HEK293 (cell line): ENCODE measurements around the gene ERVK3-1.

Experiments
- CTCF ChIA-PET: fragments of 350-600 bp; formaldehyde crosslinking; extraction: SDS; loops from one replicate; lab custom pipeline; 2021; ENCODE audit warnings: antibody characterized with exemption; lab: Yijun Ruan, JAX
- POLR2A ChIA-PET: fragments of 300-600 bp; formaldehyde crosslinking; extraction: SDS; loops from one replicate; lab custom pipeline; 2020; ENCODE audit warnings: antibody characterized with exemption, inconsistent platforms; lab: Yijun Ruan, JAX
- H3K27ac ChIP-seq: fragments of 200-500 bp; sonication (Bioruptor generic); 2 replicates; pipeline ENCODE4 v1.5.1; 2014; ENCODE audit warnings: low read depth, low read length, control low read depth, inconsistent platforms; ENCODE audit errors: extremely low read depth
- H3K36me3 ChIP-seq, 2 experiments: fragments of 200-500 bp in 1 of 2; sonication (Bioruptor generic) in 1 of 2; 1 replicate in 1 of 2; 2 replicates in 1 of 2; pipeline ENCODE4 v1.5.1; 2014 to 2017; ENCODE audit warnings: inconsistent platforms in 2 of 2, low read length in 2 of 2; ENCODE audit not compliant: control insufficient read depth in 2 of 2, insufficient read depth in 1 of 2
- H3K4me1 ChIP-seq: fragments of 200-500 bp; sonication (Bioruptor generic); 2 replicates; pipeline ENCODE4 v1.5.1; 2014; ENCODE audit warnings: mild to moderate bottlenecking, low read length, inconsistent platforms; ENCODE audit not compliant: control insufficient read depth, insufficient read depth
- H3K4me3 ChIP-seq: 2 replicates; pipeline ENCODE4 v1.5.1; 2011; ENCODE audit warnings: low read depth, mild to moderate bottlenecking, control low read depth, low read length, moderate library complexity
- H3K9me3 ChIP-seq: fragments of 200-500 bp; sonication (Bioruptor generic); 2 replicates; pipeline ENCODE4 v1.5.1; 2014; ENCODE audit warnings: low read depth, low read length, inconsistent platforms; ENCODE audit not compliant: control insufficient read depth, insufficient read depth
- HOXC10 ChIP-seq: sonication (generic); formaldehyde crosslinking; IDR thresholded peaks from 2 replicates; pipeline ENCODE4 v1.8.1; 2023; ENCODE audit warnings: mild to moderate bottlenecking, missing genetic modification reagents
- KLF7 ChIP-seq: fragments of 450-650 bp; formaldehyde crosslinking; IDR thresholded peaks from 2 replicates; pipeline ENCODE4 v1.5.1; 2016; ENCODE audit warnings: missing biosample characterization, missing genetic modification characterization, borderline replicate concordance
- OVOL3 ChIP-seq: fragments of 450-650 bp; formaldehyde crosslinking; IDR thresholded peaks from 2 replicates; pipeline ENCODE4 v1.5.1; 2016; ENCODE audit warnings: missing biosample characterization, missing genetic modification characterization
- PRDM1 ChIP-seq: fragments of 450-650 bp; formaldehyde crosslinking; IDR thresholded peaks from 2 replicates; pipeline ENCODE4; 2016; ENCODE audit warnings: missing biosample characterization, missing genetic modification characterization
- SP7 ChIP-seq: fragments of 450-650 bp; formaldehyde crosslinking; IDR thresholded peaks from 2 replicates; pipeline ENCODE4 v1.5.1; 2016; ENCODE audit warnings: missing biosample characterization, missing genetic modification characterization
- ZBTB11 ChIP-seq: fragments of 450-650 bp; formaldehyde crosslinking; conservative IDR thresholded peaks from 2 replicates; pipeline ENCODE4 v1.5.1; 2016; ENCODE audit warnings: low read depth, missing biosample characterization, missing genetic modification characterization
- ZBTB49 ChIP-seq: fragments of 450-650 bp; formaldehyde crosslinking; IDR thresholded peaks from 2 replicates; pipeline ENCODE4 v1.5.1; 2016; ENCODE audit warnings: missing biosample characterization, missing genetic modification characterization, low read depth
- ZNF19 ChIP-seq: fragments of 450-650 bp; formaldehyde crosslinking; IDR thresholded peaks from 2 replicates; pipeline ENCODE4; 2016; ENCODE audit warnings: missing biosample characterization, missing genetic modification characterization, low read depth
- ZNF239 ChIP-seq: fragments of 450-650 bp; formaldehyde crosslinking; IDR thresholded peaks from 2 replicates; pipeline ENCODE4 v1.5.1; 2016; ENCODE audit warnings: missing biosample characterization, missing genetic modification characterization
- ZNF248 ChIP-seq: fragments of 450-650 bp; formaldehyde crosslinking; IDR thresholded peaks from 2 replicates; pipeline ENCODE4 v1.5.1; 2017; ENCODE audit warnings: missing biosample characterization, missing genetic modification characterization
- ZNF324 ChIP-seq: fragments of 450-650 bp; formaldehyde crosslinking; IDR thresholded peaks from 2 replicates; pipeline ENCODE4 v1.5.1; 2016; ENCODE audit warnings: missing biosample characterization, missing genetic modification characterization
- ZNF366 ChIP-seq: fragments of 450-650 bp; formaldehyde crosslinking; conservative IDR thresholded peaks from 2 replicates; pipeline ENCODE4 v1.5.1; 2016; ENCODE audit warnings: missing biosample characterization, missing genetic modification characterization
- ZNF394 ChIP-seq: fragments of 450-650 bp; formaldehyde crosslinking; IDR thresholded peaks from 2 replicates; pipeline ENCODE4 v1.5.1; 2016; ENCODE audit warnings: missing biosample characterization, missing genetic modification characterization, mild to moderate bottlenecking, moderate library complexity, borderline replicate concordance
- ZNF404 ChIP-seq: fragments of 450-650 bp; formaldehyde crosslinking; IDR thresholded peaks from 2 replicates; pipeline ENCODE4 v1.5.1; 2017; ENCODE audit warnings: missing biosample characterization, missing genetic modification characterization
- ZNF433 ChIP-seq: fragments of 450-650 bp; formaldehyde crosslinking; IDR thresholded peaks from 2 replicates; pipeline ENCODE4 v1.5.1; 2016; ENCODE audit warnings: missing biosample characterization, missing genetic modification characterization, low read depth
- ZNF548 ChIP-seq: fragments of 450-650 bp; formaldehyde crosslinking; IDR thresholded peaks from 2 replicates; pipeline ENCODE4 v1.5.1; 2016; ENCODE audit warnings: missing biosample characterization, missing genetic modification characterization
- ZNF585B ChIP-seq: fragments of 450-650 bp; formaldehyde crosslinking; IDR thresholded peaks from 2 replicates; pipeline ENCODE4 v1.5.1; 2016; ENCODE audit warnings: missing biosample characterization, missing genetic modification characterization
- ZNF610 ChIP-seq: fragments of 450-650 bp; formaldehyde crosslinking; IDR thresholded peaks from 2 replicates; pipeline ENCODE4 v1.5.1; 2016; ENCODE audit warnings: missing biosample characterization, missing genetic modification characterization, borderline replicate concordance
- ZNF621 ChIP-seq: fragments of 450-650 bp; formaldehyde crosslinking; IDR thresholded peaks from 2 replicates; pipeline ENCODE4 v1.5.1; 2017; ENCODE audit warnings: missing biosample characterization, missing genetic modification characterization
- ZNF629 ChIP-seq: fragments of 450-650 bp; formaldehyde crosslinking; IDR thresholded peaks from 2 replicates; pipeline ENCODE4 v1.5.1; 2017; ENCODE audit warnings: missing biosample characterization, missing genetic modification characterization
- ZSCAN30 ChIP-seq: fragments of 450-650 bp; IDR thresholded peaks from 2 replicates; pipeline ENCODE4 v1.5.1; 2018; ENCODE audit warnings: missing biosample characterization, mild to moderate bottlenecking, missing genetic modification characterization, moderate library complexity
- TF ChIP-seq, protein P1 (sequence below): fragments of 450-650 bp; formaldehyde crosslinking; IDR thresholded peaks from 2 replicates; pipeline ENCODE4 v1.5.1; 2016; ENCODE audit warnings: missing biosample characterization, missing genetic modification characterization
- TF ChIP-seq, protein P2 (sequence below): fragments of 450-650 bp; formaldehyde crosslinking; IDR thresholded peaks from 2 replicates; pipeline ENCODE4 v1.5.1; 2016; ENCODE audit warnings: missing biosample characterization, missing genetic modification characterization
- TF ChIP-seq, protein P3 (sequence below): fragments of 450-650 bp; formaldehyde crosslinking; IDR thresholded peaks from 2 replicates; pipeline ENCODE4 v1.5.1; 2016; ENCODE audit warnings: missing biosample characterization, missing genetic modification characterization

Gene ERVK3-1

DNA sequence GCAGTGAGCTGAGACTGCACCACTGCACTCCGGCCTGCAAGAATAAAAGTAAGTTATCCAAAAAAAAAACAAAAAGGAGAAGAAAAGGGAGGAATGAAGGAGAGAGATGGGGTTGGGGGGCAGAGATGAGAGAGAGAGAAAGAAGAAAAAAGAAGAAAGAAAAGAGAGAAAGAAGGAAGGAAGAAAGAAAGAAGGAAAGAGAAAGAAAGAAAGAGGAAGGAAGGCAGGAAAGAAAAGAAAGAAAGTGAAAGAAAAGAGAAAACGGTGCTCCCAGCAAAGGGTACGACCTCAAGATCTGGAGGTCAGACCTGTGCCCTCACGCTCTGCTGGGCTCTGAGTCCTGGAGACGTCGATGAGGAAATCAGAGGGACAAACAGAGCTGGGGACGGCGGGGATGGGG lies 44.4 kb downstream of the ERVK3-1 start:
- Histone ChIP-seq H3K4me3 (no peak overlapping the region), H3K27ac (no peak overlapping the region), H3K4me1 (no peaks in the 10 kb centered on the region)
- ChIA-PET CTCF (interaction anchor here (0.5 to 1.2 kb wide), 2 partner anchors 53 to 130 kb away, joined by 3 to 7 read pairs; no protein-coding TSS in a partner anchor), POLR2A (no interaction called here)
- TF ChIP-seq, protein P1, sequence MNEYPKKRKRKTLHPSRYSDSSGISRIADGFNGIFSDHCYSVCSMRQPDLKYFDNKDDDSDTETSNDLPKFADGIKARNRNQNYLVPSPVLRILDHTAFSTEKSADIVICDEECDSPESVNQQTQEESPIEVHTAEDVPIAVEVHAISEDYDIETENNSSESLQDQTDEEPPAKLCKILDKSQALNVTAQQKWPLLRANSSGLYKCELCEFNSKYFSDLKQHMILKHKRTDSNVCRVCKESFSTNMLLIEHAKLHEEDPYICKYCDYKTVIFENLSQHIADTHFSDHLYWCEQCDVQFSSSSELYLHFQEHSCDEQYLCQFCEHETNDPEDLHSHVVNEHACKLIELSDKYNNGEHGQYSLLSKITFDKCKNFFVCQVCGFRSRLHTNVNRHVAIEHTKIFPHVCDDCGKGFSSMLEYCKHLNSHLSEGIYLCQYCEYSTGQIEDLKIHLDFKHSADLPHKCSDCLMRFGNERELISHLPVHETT (tag by site-specific recombination), result no peak
- TF ChIP-seq ZNF19 (tag by site-specific recombination) (no peak), ZSCAN30 (tag by site-specific recombination) (no peak), ZNF621 (tag by site-specific recombination) (no peak), ZNF366 (tag by site-specific recombination) (peak; percentile 79), PRDM1 (peak; percentile 81)
- TF ChIP-seq, all 188 proteins: peak for 2
- no peaks in the 10 kb centered on the region; a peak in 1 of 3 replicates for H3K36me3 ChIP-seq
- H3K9me3 ChIP-seq, result no peaks in the 10 kb centered on the region

DNA sequence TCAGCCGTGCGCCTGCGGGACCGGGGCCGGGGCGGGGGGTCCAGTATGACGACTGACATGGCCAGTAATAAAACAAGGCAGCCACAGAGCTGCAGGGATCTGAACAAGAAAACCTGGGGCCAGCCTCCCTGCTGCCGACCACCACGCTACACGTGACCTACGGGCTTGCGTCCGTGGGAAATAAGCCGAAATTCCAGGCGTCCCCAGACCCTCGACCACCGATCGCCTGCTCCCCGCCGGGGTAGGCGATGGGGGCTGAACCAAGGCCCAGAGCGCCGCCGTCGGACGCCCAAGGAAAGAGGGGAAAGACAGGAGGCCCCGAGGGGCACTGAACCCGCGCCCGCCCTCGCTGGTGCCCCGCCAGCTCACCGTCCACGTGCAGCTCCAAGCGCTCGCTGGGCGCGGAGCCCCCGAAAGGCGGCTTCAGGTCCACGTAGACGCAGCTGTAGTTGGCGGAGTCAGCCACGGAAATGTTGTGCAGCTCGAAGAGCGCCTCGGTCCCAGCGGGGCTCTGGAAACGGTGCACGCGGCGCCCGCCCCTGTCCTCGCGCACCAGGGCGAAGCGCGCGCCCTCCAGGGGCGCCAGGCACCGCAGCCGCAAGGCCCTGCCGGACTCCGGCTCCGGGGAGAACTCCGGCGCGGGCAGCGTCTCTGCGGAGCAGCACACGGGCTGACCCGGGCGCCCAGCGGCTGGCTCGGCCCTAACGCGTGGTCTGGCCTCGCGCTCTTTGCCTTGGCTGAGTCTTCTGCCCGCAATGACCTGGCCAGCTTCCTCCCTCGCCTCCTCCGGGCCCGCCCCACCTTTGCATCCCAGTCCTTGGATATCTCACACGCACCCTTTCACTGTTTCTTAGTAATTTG lies 45.1 kb downstream of the ERVK3-1 start:
- no peak overlapping the region for H3K4me3 ChIP-seq
- POLR2A ChIA-PET, result no interaction called here
- CTCF ChIA-PET, result interaction anchor here (0.5 kb wide), 1 partner anchor 53 kb away, joined by 7 read pairs; no protein-coding TSS in a partner anchor
- H3K4me1 ChIP-seq, result no peaks in the 10 kb centered on the region
- H3K9me3 ChIP-seq, result no peaks in the 10 kb centered on the region
- H3K36me3 ChIP-seq, result no peaks in the 10 kb centered on the region; a peak in 1 of 3 replicates
- H3K27ac ChIP-seq, result no peak overlapping the region
- TF ChIP-seq ZNF433, result no peak
- no peak for TF ChIP-seq ZNF585B (tag by site-specific recombination)
- no peak for TF ChIP-seq ZNF394 (tag by site-specific recombination)
- TF ChIP-seq OVOL3 (tag by site-specific recombination), result no peak
- no peak for TF ChIP-seq ZNF629 (tag by site-specific recombination)
- no peak for TF ChIP-seq SP7
- TF ChIP-seq ZBTB49, result no peak
- TF ChIP-seq, protein P2, sequence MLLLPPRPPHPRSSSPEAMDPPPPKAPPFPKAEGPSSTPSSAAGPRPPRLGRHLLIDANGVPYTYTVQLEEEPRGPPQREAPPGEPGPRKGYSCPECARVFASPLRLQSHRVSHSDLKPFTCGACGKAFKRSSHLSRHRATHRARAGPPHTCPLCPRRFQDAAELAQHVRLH (tag by site-specific recombination), result no peak
- TF ChIP-seq ZNF324 (tag by site-specific recombination), result no peak
- no peak for TF ChIP-seq ZNF239 (tag by site-specific recombination)
- TF ChIP-seq ZNF610, result no peak
- TF ChIP-seq KLF7 (tag by site-specific recombination), result no peak
- no peak for TF ChIP-seq ZNF548 (tag by site-specific recombination)
- TF ChIP-seq, protein P3, sequence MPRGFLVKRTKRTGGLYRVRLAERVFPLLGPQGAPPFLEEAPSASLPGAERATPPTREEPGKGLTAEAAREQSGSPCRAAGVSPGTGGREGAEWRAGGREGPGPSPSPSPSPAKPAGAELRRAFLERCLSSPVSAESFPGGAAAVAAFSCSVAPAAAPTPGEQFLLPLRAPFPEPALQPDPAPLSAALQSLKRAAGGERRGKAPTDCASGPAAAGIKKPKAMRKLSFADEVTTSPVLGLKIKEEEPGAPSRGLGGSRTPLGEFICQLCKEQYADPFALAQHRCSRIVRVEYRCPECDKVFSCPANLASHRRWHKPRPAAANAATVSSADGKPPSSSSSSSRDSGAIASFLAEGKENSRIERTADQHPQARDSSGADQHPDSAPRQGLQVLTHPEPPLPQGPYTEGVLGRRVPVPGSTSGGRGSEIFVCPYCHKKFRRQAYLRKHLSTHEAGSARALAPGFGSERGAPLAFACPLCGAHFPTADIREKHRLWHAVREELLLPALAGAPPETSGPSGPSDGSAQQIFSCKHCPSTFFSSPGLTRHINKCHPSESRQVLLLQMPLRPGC (tag by site-specific recombination), result no peak
- TF ChIP-seq HOXC10 (CRISPR knock-in tag), result no peak
- TF ChIP-seq ZNF404 (tag by site-specific recombination), result no peak
- no peak for TF ChIP-seq ZNF248 (tag by site-specific recombination)
- no peak for TF ChIP-seq ZBTB11 (tag by site-specific recombination)
